Breast epithelium (tissue), 3 donors: ENCODE results near the gene RNF123.

Experiments used
- POLR2A ChIP-seq: fragments of 450-650 bp; IDR thresholded peaks from one replicate; pipeline ENCODE4 v1.6.1; 2016; ENCODE audit warnings: antibody characterized with exemption, mild to moderate bottlenecking, moderate library complexity
- POLR2AphosphoS5 ChIP-seq, 3 donors: sonication (generic); formaldehyde crosslinking; IDR thresholded peaks; one replicate each; pipeline ENCODE4 v1.6.1; 2017; ENCODE audit warnings: antibody characterized with exemption in 3 of 3
- TF ChIP-seq, protein P1 (sequence below), 3 donors: fragments of 450-650 bp; IDR thresholded peaks; one replicate each; pipeline ENCODE4 v1.5.1; 2016 to 2017; ENCODE audit warnings: antibody characterized with exemption in 3 of 3, mild to moderate bottlenecking in 3 of 3, moderate library complexity in 3 of 3

- TF ChIP-seq, protein P1, sequence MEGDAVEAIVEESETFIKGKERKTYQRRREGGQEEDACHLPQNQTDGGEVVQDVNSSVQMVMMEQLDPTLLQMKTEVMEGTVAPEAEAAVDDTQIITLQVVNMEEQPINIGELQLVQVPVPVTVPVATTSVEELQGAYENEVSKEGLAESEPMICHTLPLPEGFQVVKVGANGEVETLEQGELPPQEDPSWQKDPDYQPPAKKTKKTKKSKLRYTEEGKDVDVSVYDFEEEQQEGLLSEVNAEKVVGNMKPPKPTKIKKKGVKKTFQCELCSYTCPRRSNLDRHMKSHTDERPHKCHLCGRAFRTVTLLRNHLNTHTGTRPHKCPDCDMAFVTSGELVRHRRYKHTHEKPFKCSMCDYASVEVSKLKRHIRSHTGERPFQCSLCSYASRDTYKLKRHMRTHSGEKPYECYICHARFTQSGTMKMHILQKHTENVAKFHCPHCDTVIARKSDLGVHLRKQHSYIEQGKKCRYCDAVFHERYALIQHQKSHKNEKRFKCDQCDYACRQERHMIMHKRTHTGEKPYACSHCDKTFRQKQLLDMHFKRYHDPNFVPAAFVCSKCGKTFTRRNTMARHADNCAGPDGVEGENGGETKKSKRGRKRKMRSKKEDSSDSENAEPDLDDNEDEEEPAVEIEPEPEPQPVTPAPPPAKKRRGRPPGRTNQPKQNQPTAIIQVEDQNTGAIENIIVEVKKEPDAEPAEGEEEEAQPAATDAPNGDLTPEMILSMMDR (IDR thresholded peaks at IDR 0.05), result no peak
- TF ChIP-seq POLR2AphosphoS5 (IDR thresholded peaks at IDR 0.05), result no peak
- TF ChIP-seq POLR2A, result no peak
Measured at GRCh38 chr3:49718858-49719213, 29.5 kb downstream of the RNF123 start.
